Motor neuron (in vitro differentiated cells): Measurements from ENCODE around the gene CACNA2D2. TPM values are rescaled to one million over a fixed set of nuclear protein-coding genes. Genes with fewer than 3 reads are reported as not detected.

Source experiments
- ATAC-seq, 8 experiments: fragments of 200-7000 bp; cut with Tn5 transposase; replicated peaks in 6 of 8; 2 replicates each; pipeline ENCODE4 v1.8.0; 2021; ENCODE audit warnings: mild to moderate bottlenecking in 8 of 8, moderate library complexity in 8 of 8
- H3K27ac ChIP-seq, 2 donors: fragments of 250-450 bp; sonication (Bioruptor Pico); 2 replicates each; pipeline ENCODE4 v1.9.0; 2021; ENCODE audit warnings: antibody characterized with exemption in 2 of 2, mild to moderate bottlenecking in 2 of 2, moderate library complexity in 1 of 2
- H3K4me1 ChIP-seq, 2 donors: fragments of 250-450 bp; sonication (Bioruptor Pico); replicated peaks in 1 of 2; 2 replicates each; pipeline ENCODE4 v1.6.1; 2021; ENCODE audit warnings: antibody characterized with exemption in 2 of 2, mild to moderate bottlenecking in 2 of 2, moderate library complexity in 1 of 2
- H3K4me3 ChIP-seq, 5 donors: fragments of 250-450 bp; sonication (Bioruptor Pico); 2 replicates each; pipeline ENCODE4 v1.9.0; 2021; ENCODE audit warnings: antibody characterized with exemption in 5 of 5, mild to moderate bottlenecking in 5 of 5, moderate library complexity in 4 of 5
- WGBS, 10 experiments: fragments of 450-650 bp; shearing (Covaris generic); methylation state at CpG; one replicate each; pipeline ENCODE4 v1.0.0; 2022; 5-methylcytosine and 5-hydroxymethylcytosine counted together
- in situ Hi-C, 9 experiments: fragments of 400-800 bp; cut with MboI; loops; one replicate each; pipeline ENCODE4 v1.15.0; 2021; ENCODE audit warnings: low sequenced_read_pairs in 9 of 9, low pct_unique_long_range_greater_than_20kb in 2 of 9; ENCODE audit not compliant: unreplicated experiment in 9 of 9
- total RNA-seq, 8 experiments: library from RNA; unstranded; fragments of 300-600 nt; gene quantifications; 2 replicates each; pipeline versions ENCODE4 v1.2.3 to v1.2.4, GENCODE V29; 2022

CACNA2D2 gene
- total RNA-seq, 8 experiments from 2014 or later, result 1.7 to 8.5 (median 7.2) TPM

- in situ Hi-C loops, result no loop called here
- WGBS, 10 experiments, result 0 to 82% (median 67%) methylated on average over 2 to 4 of the region's 4 CpGs; no CpG with 5 or more reads in 4 of the 10 experiments
- Histone ChIP-seq H3K4me1 (peaks cover 0 to 27% of the 10 kb centered on the region in 2 donors), H3K27ac (no peak overlapping the region), H3K4me3 (no peak overlapping the region)
- no peak for ATAC-seq
Measured at GRCh38 chr3:50411229-50411628, 92.2 kb downstream of the CACNA2D2 start.

GRCh38 chr3:50410608-50411139, 92.8 kb downstream of the CACNA2D2 start:
- 20 to 80% (median 71%) methylated on average over 1 to 3 of the region's 3 CpGs; no CpG with 5 or more reads in 5 of the 10 experiments for WGBS, 10 experiments
- Histone ChIP-seq H3K4me3 (no peak overlapping the region), H3K27ac (no peak overlapping the region), H3K4me1 (peaks cover 0 to 23% of the 10 kb centered on the region in 2 donors)
- in situ Hi-C loops, result no loop called here
- ATAC-seq, result no peak

- Histone ChIP-seq H3K4me3 (no peak overlapping the region), H3K4me1 (peaks cover 0 to 22% of the 10 kb centered on the region in 2 donors), H3K27ac (no peak overlapping the region)
- WGBS, 10 experiments, result 86% methylated on average over 1 of the region's 2 CpGs; no CpG with 5 or more reads in 9 of the 10 experiments
- in situ Hi-C loops, result no loop called here
- ATAC-seq, result no peak
Measured at GRCh38 chr3:50410185-50410584, 93.2 kb downstream of the CACNA2D2 start.

GRCh38 chr3:50408443-50408944, 94.9 kb downstream of the CACNA2D2 start:
- WGBS, 10 experiments, result 60 to 66% methylated on average over 1 to 5 of the region's 15 CpGs; no CpG with 5 or more reads in 8 of the 10 experiments
- Histone ChIP-seq H3K4me1 (peaks cover 0 to 13% of the 10 kb centered on the region in 2 donors), H3K4me3 (no peak overlapping the region), H3K27ac (no peak overlapping the region)
- in situ Hi-C loops, result no loop called here
- peak in 4 of 8 experiments; percentile 29 to 76 (median 44) for ATAC-seq

GRCh38 chr3:50406487-50406886, 96.9 kb downstream of the CACNA2D2 start:
- no peak for ATAC-seq
- H3K27ac ChIP-seq, result no peak overlapping the region
- in situ Hi-C loops, result no loop called here
- 0 to 60% (median 40%) methylated on average over 1 of the region's 1 CpG; no CpG with 5 or more reads in 4 of the 10 experiments for WGBS, 10 experiments
- peaks cover 0 to 2% of the 10 kb centered on the region in 2 donors for H3K4me1 ChIP-seq
- no peak overlapping the region for H3K4me3 ChIP-seq

GRCh38 chr3:50405249-50405648, 98.2 kb downstream of the CACNA2D2 start:
- in situ Hi-C loops, result no loop called here
- Histone ChIP-seq H3K4me1 (peaks cover 0 to 2% of the 10 kb centered on the region in 2 donors), H3K27ac (no peak overlapping the region), H3K4me3 (no peak overlapping the region)
- WGBS, 10 experiments, result 0 to 30% (median 14%) methylated on average over 1 to 4 of the region's 8 CpGs; no CpG with 5 or more reads in 5 of the 10 experiments
- peak in 1 of 8 experiments; percentile 41 for ATAC-seq

- Histone ChIP-seq H3K4me1 (peaks cover 6 to 16% of the 10 kb centered on the region in 2 donors), H3K4me3 (no peak overlapping the region), H3K27ac (no peak overlapping the region)
- peak in 2 of 8 experiments; percentile 73 to 77 for ATAC-seq
- 7 to 41% (median 20%) methylated on average over 1 to 3 of the region's 5 CpGs; no CpG with 5 or more reads in 6 of the 10 experiments for WGBS, 10 experiments
- in situ Hi-C loops, result no loop called here
Measured at GRCh38 chr3:50401978-50402595, 101.3 kb downstream of the CACNA2D2 start.

GRCh38 chr3:50396502-50396901, 106.9 kb downstream of the CACNA2D2 start:
- WGBS, 10 experiments, result 78 to 100% (median 96%) methylated on average over 1 to 6 of the region's 10 CpGs; no CpG with 5 or more reads in 6 of the 10 experiments
- in situ Hi-C loops, result no loop called here
- no peak overlapping the region for H3K27ac ChIP-seq
- ATAC-seq, result no peak
- no peak overlapping the region for H3K4me3 ChIP-seq
- H3K4me1 ChIP-seq, result peaks cover 6 to 19% of the 10 kb centered on the region in 2 donors

- no peak for ATAC-seq
- 67 to 100% (median 83%) methylated on average over 1 to 3 of the region's 10 CpGs; no CpG with 5 or more reads in 6 of the 10 experiments for WGBS, 10 experiments
- Histone ChIP-seq H3K4me1 (peaks cover 6 to 19% of the 10 kb centered on the region in 2 donors), H3K27ac (no peak overlapping the region), H3K4me3 (no peak overlapping the region)
- in situ Hi-C loops, result no loop called here
Measured at GRCh38 chr3:50395070-50395860, 108.2 kb downstream of the CACNA2D2 start.

- WGBS, 10 experiments, result 60 to 90% (median 68%) methylated on average over 1 to 5 of the region's 5 CpGs; no CpG with 5 or more reads in 6 of the 10 experiments
- no peak overlapping the region for H3K27ac ChIP-seq
Measured at GRCh38 chr3:50393061-50393460, 110.4 kb downstream of the CACNA2D2 start.

GRCh38 chr3:50392101-50392715, 111.2 kb downstream of the CACNA2D2 start:
- Histone ChIP-seq H3K4me1 (peaks cover 8 to 30% of the 10 kb centered on the region in 2 donors), H3K27ac (no peak overlapping the region), H3K4me3 (no peak overlapping the region)
- ATAC-seq, result no peak
- WGBS, 10 experiments, result 33 to 87% (median 73%) methylated on average over 1 to 4 of the region's 5 CpGs; no CpG with 5 or more reads in 6 of the 10 experiments
- in situ Hi-C loops, result no loop called here

More at GRCh38 chr3:50393061-50393460, 110.4 kb downstream of the CACNA2D2 start:
- peaks cover 8 to 27% of the 10 kb centered on the region in 2 donors for H3K4me1 ChIP-seq
- ATAC-seq, result peak in 2 of 8 experiments; percentile 66 to 74
- in situ Hi-C loops, result no loop called here
- no peak overlapping the region for H3K4me3 ChIP-seq

GRCh38 chr3:50390508-50391224, 112.8 kb downstream of the CACNA2D2 start:
- Histone ChIP-seq H3K4me3 (no peak overlapping the region), H3K27ac (no peak overlapping the region), H3K4me1 (peaks cover 7 to 26% of the 10 kb centered on the region in 2 donors)
- ATAC-seq, result peak in 1 of 8 experiments; percentile 23
- WGBS, 10 experiments, result 40 to 100% (median 97%) methylated on average over 1 to 3 of the region's 12 CpGs; no CpG with 5 or more reads in 6 of the 10 experiments
- in situ Hi-C loops, result no loop called here
